ENCODE data around the gene NTM. TPM values are rescaled to one million over a fixed set of nuclear protein-coding genes. Genes with fewer than 3 reads are reported as not detected.

The NTM gene
- total RNA-seq, 1 donor from 2014 or later = 158 TPM

GRCh38 chr11:132126973-132127899, 756.8 kb downstream of the NTM start:
- DNase-seq = peak; percentile 49

- DNase-seq = no peak
These were observed 757.5 kb downstream of the NTM start for GRCh38 chr11:132127900-132128288.

- DNase-seq = no peak
These were observed 760.6 kb downstream of the NTM start for GRCh38 chr11:132131047-132131446.

GRCh38 chr11:132131961-132132360, 761.5 kb downstream of the NTM start:
- DNase-seq = no peak

DNA sequence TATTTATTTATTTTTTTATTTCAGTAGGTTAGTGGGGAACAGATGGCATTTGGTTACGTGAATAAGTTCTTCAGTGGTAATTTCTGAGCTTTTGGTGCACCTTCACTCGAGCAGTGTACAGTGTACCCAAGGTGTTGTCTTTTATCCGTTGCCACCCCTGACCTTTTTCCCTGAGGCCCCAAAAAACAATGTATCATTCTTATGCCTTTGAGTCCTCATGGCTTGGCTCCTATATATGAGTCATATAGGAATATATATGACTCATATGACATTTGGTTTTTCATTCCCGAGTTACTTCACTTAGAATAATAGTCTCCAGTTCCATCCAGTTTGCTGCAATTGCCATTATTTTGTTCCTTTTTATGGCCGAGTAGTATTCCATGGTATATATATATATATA, 763.9 kb downstream of the NTM start:
- DNase-seq = no peak

- no peak for DNase-seq
These were observed 767.0 kb downstream of the NTM start for GRCh38 chr11:132137289-132137980.

DNA sequence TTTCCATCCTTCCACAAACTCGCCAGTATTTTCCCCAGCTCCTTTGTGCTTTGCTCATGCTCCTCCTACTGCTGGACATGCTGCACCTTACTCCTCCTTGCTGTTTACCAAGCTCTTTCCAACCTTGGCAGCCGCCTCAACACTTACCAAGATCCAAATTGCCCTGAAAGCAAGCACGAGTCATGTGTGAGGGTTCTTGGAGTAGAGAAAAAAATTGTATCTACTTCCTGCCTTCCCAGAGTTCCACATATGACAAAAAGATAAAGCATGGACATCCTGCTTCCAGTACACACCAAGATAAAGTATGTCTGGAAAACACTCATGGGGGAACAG, 767.5 kb downstream of the NTM start:
- DNase-seq = no peak

- DNase-seq = no peak
These were observed 768.8 kb downstream of the NTM start for GRCh38 chr11:132139181-132139580.

DNA sequence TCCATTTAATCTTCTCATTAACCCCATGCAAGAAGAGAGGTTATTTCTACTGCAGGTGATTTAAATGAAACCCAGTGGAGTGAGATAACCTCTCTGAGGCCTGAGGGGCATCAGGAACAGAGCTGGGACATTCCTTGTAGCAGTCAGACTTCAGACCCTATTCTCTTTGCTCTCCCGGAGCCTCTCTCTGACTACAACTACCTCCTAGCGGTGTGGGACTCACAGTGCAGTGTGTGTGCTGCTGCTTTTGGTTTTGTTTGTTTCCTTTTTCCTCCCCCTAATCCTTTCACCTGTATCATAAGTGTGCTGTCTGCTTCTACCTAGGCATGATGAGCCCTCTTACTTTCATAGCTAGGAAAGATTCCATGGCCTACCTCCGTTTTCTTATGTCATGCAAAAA, 769.6 kb downstream of the NTM start:
- DNase-seq = no peak

DNA sequence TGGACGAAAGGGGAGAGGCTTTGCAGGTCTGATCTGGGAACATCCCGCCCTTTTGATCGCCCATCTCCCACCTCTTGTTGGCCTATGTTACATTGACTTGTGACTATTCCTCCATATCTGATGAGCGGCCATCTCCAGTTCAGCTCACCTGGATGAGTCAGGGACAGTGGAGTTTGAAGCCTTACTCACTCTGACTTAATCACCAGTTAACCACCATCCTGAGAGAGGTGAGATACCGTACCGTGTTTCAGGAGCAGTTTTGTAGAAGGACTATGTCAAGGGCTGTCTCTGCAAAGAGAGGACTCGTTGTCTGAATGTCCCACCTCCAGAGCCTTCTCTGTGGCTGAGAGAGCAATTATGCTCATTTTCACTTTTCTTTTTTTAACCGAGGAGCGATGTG, 771.7 kb downstream of the NTM start:
- DNase-seq = no peak

DNA sequence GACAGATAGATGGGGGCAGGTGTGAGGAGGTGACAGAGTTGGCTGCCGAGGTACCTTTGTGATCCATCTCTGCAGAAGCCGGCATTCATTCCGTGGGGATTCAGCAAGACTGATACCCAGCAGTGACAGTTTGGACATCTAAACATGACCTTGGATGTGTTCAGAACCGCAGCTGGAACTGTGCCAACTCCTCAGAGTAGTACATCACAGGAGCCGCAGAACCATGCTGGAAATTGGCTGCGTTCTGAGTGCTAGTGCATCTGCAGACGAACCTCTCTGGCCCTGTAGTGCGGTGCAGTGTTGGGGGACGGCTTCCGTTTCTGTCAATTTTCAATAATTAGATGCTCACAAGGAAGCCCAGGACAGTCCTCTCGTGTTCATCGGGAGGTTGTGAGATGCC, 772.1 kb downstream of the NTM start:
- no peak for DNase-seq

GRCh38 chr11:132147464-132147863, 777.0 kb downstream of the NTM start:
- DNase-seq = no peak

DNA sequence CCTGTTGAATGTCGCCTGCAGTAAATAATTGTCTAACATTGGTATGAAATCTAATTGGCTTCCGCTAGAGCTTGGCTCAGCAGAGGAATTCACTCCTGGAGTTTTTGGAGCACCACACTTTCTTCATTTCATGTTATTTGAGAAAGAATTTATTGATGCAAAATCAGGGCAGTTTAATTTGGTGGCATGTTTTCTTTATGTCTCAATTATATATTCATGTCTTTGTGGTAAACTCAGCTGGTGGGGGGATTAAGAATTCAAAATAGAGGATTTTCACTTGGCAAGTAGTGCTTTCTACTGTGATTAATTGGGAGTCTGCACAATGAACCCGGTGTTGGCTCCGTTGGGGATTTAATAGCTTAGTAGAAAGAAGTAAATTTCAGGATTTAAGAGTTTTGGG, 784.4 kb downstream of the NTM start:
- no peak for DNase-seq

DNA sequence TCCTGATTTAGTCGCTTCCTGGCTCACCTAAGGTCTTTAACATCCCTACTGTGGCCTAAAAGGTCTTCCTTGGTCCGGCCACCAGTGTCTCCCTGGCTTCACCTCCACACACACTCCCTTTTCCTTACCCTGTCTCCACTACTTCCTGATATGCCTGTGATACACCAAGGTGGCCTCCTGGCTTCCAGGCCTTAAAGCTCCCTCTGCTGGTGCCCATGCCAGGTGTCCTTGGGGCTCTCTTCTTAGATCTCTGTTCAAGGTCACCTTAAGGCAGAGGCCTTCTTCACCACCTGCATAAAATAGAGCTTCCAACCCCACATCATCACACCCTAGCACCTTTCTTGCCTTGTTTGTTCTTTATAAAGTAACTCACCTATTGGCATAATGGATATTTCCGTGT, 787.7 kb downstream of the NTM start:
- DNase-seq = no peak

- DNase-seq = no peak
These were observed 788.3 kb downstream of the NTM start for GRCh38 chr11:132158696-132159095.

GRCh38 chr11:132161403-132162078, 791.1 kb downstream of the NTM start:
- no peak for DNase-seq

DNA sequence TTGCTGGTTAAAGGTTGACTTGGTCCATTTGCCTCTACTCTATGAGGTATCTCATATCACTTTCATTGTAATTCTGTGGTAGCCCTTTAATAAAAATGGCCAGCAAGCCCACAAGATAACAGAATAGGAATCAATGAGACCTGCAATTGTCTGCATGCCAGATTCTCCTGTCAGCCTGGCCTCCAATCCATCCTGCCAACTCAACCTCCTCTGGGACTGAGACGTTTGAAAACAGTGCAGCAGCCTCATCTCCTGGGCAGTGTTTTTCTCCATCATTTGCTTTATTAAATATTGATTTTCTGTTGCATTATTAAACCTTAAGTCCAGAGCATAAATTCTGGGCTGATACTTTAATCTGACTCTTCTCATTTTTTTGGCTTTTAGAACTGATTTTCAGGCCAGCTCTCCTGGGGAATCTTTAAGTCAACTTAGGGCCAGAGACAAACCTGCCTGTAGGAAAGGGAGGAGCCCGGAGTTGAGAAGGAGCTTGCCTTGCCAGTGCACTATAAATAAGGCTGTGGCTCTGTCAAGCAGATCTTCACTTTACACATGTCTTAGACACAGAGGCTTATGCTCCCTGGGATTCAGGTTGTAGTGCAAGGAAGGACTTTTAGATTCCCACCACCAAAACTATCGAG, 798.0 kb downstream of the NTM start:
- no peak for DNase-seq

DNA sequence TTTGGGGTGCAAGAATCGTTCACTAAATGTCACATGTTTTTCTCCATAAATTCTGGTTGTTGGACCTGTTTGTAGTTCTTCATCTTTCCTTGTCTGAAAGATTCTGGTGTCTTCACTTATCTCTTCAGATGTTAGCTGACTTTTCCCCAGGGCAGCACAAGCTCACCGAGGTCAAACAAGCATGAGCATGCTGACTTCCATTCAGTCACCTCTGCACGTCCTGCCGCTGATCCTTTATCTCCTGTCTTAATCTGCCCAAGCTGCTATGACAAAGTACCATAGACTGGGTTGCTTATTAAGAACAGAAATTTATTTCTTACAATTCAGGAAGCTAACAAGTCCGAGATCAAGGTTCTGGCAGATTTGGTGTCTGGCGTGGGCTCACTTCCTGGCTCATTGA, 800.6 kb downstream of the NTM start:
- DNase-seq = no peak

- DNase-seq = no peak
These were observed 804.2 kb downstream of the NTM start for GRCh38 chr11:132174362-132175255.

GRCh38 chr11:132177106-132177505, 806.7 kb downstream of the NTM start:
- no peak for DNase-seq

GRCh38 chr11:132184079-132184478, 813.7 kb downstream of the NTM start:
- DNase-seq = peak; percentile 23

All from occipital lobe (tissue), 2 donors.